HPDE6-E6E7 (cell line): Measurements from ENCODE around the gene OR2AJ1.

Experiments
- DNase-seq: peaks from one replicate; pipeline ENCODE4 v3.0.0; 2011; ENCODE audit warnings: missing footprints; ENCODE audit errors: extremely low spot score

The OR2AJ1 gene

DNA sequence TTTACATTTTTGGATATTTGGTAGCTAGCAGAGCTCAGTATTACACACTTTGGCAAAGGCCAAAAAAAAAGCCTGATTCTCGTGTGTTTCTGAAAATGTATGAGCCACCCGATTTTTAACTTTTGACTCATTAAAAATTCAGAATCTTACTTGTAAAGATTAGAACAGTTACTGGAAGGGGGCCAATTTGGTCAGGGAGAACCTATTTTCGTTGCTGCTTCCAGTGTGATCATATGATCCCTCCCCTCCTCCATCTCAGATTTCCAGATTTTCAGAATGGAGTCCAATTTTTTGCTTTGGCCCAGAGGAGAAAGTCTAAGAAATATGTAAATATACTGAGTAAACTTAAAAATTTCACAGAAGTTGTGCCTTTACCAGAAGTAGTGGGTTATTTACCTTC, 37.1 kb downstream of the OR2AJ1 start:
- DNase-seq, result no peak

DNA sequence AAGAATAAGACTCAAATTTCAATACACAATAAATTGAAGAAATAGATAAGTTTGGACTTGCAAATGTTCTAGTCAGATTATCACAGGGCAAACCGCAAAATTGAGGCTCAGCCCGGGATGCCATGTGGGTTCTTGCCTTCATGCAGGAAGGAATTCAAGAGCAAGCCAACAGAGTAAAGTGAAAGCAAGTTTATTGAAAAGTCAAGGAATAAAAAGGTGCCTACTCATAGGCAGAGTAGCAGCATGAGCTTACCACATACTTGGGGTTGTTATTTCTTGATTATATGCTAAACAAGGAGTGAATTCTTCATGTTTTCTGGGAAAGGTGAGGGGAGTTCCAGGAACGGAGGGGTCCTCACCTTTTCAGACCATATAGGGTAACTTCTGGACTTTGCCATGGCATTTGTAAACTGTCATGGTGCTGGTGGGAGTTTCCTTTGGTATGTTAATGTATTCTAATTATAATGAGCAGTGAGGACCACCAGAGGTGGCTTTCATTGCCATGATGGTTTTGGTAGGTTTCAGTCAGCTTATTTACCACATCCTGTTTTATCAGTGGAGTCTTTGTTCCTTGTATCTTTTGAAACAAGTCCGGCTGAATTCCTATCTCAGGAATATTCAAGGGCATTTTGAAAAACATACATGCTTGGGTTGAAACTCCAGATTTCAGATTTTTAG, 38.4 kb downstream of the OR2AJ1 start:
- no peak for DNase-seq

DNA sequence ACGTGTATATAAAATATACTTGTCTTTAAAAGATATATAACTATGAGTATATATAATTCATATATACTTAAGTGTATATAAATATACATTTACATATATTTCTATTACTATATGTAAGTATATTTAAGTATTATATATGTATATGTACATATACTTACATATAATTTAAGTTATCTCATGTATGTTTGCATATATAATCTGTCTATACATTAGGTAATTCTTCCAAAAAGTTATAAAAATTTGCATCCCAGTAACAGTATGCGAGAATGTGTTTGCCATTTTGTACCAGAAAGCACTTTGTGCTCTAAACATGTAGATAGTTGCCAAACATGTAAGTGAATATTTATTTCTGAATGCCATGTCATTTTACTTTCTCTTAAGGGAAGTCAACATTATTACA, 40.2 kb downstream of the OR2AJ1 start, which contains the start of gene OR2AK2:
TSS of gene OR2AK2 (plus strand) at position 301 of the 400 bp plus-strand sequence. CDS start 144 bp downstream, outside the sequence.
- no peak for DNase-seq

DNA sequence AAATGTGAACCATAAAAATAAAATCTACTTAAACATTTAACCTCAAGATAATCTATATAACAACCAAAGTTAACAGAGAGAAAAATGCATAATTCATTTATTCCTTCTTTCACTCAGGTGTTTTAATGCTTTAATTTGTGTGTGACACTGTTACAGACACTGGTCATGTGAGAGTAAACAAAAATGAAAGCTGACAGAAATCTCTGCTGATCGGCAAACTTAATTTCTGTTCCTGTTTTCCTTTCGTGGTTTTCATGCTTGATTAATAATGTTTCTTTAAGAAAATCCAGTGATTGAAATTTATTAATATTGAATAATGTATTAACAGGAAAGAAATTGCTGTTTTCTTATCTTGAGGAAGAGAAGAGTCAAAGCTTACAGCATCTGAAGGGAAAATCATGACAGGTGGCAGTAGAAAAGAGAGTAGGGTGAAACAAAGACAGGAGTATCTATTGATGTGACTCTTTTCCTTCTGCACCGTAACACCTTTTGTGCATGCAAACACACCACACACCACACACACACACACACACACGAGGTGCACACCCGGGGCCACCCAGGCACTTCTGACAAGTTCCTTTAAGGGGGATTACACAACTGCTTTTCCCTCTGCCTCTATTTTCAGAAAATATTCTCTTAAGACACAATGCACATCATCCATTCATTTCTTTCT, 42.0 kb downstream of the OR2AJ1 start:
- no peak for DNase-seq
